ENCODE data around the gene ADAM12.
A peak's percentile ranks its signal among the peaks of the same experiment; 100 is the strongest.

The ADAM12 gene

DNA sequence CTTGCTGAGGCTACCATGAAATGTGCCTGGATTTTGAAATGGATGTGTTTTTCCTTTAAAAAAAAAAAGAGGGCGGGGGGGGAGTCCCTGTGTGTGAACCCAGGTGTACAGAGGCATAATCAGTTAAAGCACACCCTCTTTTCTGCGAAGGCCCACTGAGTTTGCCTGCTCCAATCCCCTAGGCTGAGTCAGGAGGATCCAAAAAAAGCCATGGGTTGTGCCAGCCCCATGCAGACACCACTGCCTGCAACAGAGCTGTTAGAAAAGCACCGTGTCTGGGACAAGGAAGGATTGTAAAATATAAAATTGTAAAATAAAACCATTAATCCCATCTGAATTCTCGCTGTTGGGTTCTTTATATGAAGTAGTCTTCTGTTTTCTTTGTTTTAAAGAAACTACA, 217.9 kb downstream of the ADAM12 start:
- DNase-seq (ENCODE audit: extremely low read depth, low read depth), result no peak
- TF ChIP-seq, protein P1, sequence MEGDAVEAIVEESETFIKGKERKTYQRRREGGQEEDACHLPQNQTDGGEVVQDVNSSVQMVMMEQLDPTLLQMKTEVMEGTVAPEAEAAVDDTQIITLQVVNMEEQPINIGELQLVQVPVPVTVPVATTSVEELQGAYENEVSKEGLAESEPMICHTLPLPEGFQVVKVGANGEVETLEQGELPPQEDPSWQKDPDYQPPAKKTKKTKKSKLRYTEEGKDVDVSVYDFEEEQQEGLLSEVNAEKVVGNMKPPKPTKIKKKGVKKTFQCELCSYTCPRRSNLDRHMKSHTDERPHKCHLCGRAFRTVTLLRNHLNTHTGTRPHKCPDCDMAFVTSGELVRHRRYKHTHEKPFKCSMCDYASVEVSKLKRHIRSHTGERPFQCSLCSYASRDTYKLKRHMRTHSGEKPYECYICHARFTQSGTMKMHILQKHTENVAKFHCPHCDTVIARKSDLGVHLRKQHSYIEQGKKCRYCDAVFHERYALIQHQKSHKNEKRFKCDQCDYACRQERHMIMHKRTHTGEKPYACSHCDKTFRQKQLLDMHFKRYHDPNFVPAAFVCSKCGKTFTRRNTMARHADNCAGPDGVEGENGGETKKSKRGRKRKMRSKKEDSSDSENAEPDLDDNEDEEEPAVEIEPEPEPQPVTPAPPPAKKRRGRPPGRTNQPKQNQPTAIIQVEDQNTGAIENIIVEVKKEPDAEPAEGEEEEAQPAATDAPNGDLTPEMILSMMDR (IDR thresholded peaks at IDR 0.05; ENCODE audit: low read depth, low read length, missing control alignments), result no peak
- no peak overlapping the region for H3K4me3 ChIP-seq (replicated peaks; ENCODE audit: low read depth, low read length)

GRCh38 chr10:126169899-126170298, 218.4 kb downstream of the ADAM12 start:
- TF ChIP-seq, protein P1 (IDR thresholded peaks at IDR 0.05; ENCODE audit: low read depth, low read length, missing control alignments), result no peak
- no peak for DNase-seq (ENCODE audit: extremely low read depth, low read depth)
- no peak overlapping the region for H3K4me3 ChIP-seq (replicated peaks; ENCODE audit: low read depth, low read length)

DNA sequence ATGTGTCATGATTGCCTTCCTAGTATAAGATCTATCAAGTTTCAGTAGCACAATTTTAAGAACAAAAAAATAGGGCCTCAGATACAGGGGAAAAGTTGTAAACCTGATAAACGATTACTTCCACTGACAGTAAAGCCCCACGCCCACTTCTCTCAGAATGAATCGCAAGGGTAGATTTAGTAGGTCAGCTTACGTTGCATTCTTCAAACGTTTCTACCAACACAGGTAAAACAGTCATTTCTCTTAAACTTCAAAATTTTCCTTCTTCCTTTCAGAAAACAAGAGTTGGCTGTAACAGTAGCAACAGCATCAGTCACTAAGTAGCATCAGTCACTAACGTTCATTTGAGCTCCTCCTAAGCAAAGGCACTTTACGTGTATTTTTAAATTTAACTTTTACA, 221.5 kb downstream of the ADAM12 start:
- DNase-seq (ENCODE audit: extremely low read depth, low read depth), result no peak
- H3K4me3 ChIP-seq (replicated peaks; ENCODE audit: low read depth, low read length), result no peak overlapping the region
- TF ChIP-seq, protein P1 (IDR thresholded peaks at IDR 0.05; ENCODE audit: low read depth, low read length, missing control alignments), result no peak

GRCh38 chr10:126165874-126166273, 222.4 kb downstream of the ADAM12 start:
- no peak for DNase-seq (ENCODE audit: extremely low read depth, low read depth)
- no peak overlapping the region for H3K4me3 ChIP-seq (replicated peaks; ENCODE audit: low read depth, low read length)
- TF ChIP-seq, protein P1 (IDR thresholded peaks at IDR 0.05; ENCODE audit: low read depth, low read length, missing control alignments), result no peak

DNA sequence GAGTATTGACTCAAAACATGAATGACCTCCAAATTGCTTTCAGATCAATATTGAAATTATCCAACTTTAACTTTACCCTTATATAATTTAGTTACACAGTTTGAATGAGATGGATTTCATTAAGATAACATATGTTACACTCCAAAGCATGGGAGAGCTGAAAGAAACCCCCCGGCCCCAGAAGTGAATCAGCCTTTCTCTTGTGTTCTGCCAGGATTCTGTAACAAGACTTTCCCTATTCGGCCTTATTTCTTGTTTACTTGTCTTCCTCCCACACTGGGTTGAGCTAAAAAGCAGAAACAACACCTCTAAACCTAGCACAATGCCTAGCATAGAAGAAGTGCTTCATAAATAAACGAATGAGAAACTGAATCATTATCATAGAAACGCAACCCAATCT, 224.8 kb downstream of the ADAM12 start:
- DNase-seq (ENCODE audit: extremely low read depth, low read depth), result no peak
- no peak overlapping the region for H3K4me3 ChIP-seq (replicated peaks; ENCODE audit: low read depth, low read length)
- TF ChIP-seq, protein P1 (IDR thresholded peaks at IDR 0.05; ENCODE audit: low read depth, low read length, missing control alignments), result no peak

- no peak overlapping the region for H3K4me3 ChIP-seq (replicated peaks; ENCODE audit: low read depth, low read length)
- TF ChIP-seq, protein P1 (IDR thresholded peaks at IDR 0.05; ENCODE audit: low read depth, low read length, missing control alignments), result no peak
- DNase-seq (ENCODE audit: extremely low read depth, low read depth), result no peak
These were observed 226.6 kb downstream of the ADAM12 start for GRCh38 chr10:126161691-126162090.

- no peak overlapping the region for H3K4me3 ChIP-seq (replicated peaks; ENCODE audit: low read depth, low read length)
- no peak for DNase-seq (ENCODE audit: extremely low read depth, low read depth)
- TF ChIP-seq, protein P1 (IDR thresholded peaks at IDR 0.05; ENCODE audit: low read depth, low read length, missing control alignments), result peak; percentile 27
These were observed 227.2 kb downstream of the ADAM12 start for GRCh38 chr10:126160971-126161630.
